SK-N-SH treated with all-trans-retinoic acid at 6 μM for 48 hours (cell line): ENCODE measurements around the gene OMP.

ENCODE experiments used
- ARNTL ChIP-seq: fragments of 450-650 bp; formaldehyde crosslinking; IDR thresholded peaks from 2 replicates; pipeline ENCODE4 v1.5.0; 2020; ENCODE audit warnings: low read depth, mild to moderate bottlenecking, moderate library complexity, borderline replicate concordance
- BACH2 ChIP-seq: fragments of 250-450 bp; sonication (Bioruptor Pico); IDR thresholded peaks from 2 replicates; pipeline ENCODE4 v1.9.0; 2021; ENCODE audit warnings: mild to moderate bottlenecking, borderline replicate concordance
- CREB5 ChIP-seq: fragments of 250-450 bp; sonication (Bioruptor Pico); IDR thresholded peaks from 2 replicates; pipeline ENCODE4 v1.5.1; 2020; ENCODE audit warnings: low read depth, mild to moderate bottlenecking, moderate library complexity
- CSDC2 ChIP-seq: fragments of 250-450 bp; sonication (Bioruptor Pico); IDR thresholded peaks from 2 replicates; pipeline ENCODE4 v1.5.0; 2020; ENCODE audit warnings: mild to moderate bottlenecking, moderate library complexity
- ESRRG ChIP-seq: fragments of 250-450 bp; sonication (Bioruptor Pico); IDR thresholded peaks from 2 replicates; pipeline ENCODE4 v1.6.1; 2021; ENCODE audit warnings: mild to moderate bottlenecking
- PATZ1 ChIP-seq: fragments of 250-450 bp; sonication (Bioruptor Pico); IDR thresholded peaks from 2 replicates; pipeline ENCODE4 v1.8.0; 2020; ENCODE audit warnings: mild to moderate bottlenecking, moderate library complexity, borderline replicate concordance
- POU6F1 ChIP-seq: fragments of 250-450 bp; sonication (Bioruptor Pico); IDR thresholded peaks from 2 replicates; pipeline ENCODE4 v1.8.0; 2021; ENCODE audit warnings: low read depth, mild to moderate bottlenecking, moderate library complexity, borderline replicate concordance
- TCF4 ChIP-seq: fragments of 250-450 bp; sonication (Bioruptor Pico); IDR thresholded peaks from 2 replicates; pipeline ENCODE4 v1.8.0; 2021; ENCODE audit warnings: mild to moderate bottlenecking, moderate library complexity, borderline replicate concordance
- ZC3H10 ChIP-seq: fragments of 250-450 bp; sonication (Bioruptor Pico); IDR thresholded peaks from 2 replicates; pipeline ENCODE4 v1.5.1; 2021; ENCODE audit warnings: mild to moderate bottlenecking, moderate library complexity
- ZFP3 ChIP-seq: fragments of 250-450 bp; sonication (Bioruptor Pico); IDR thresholded peaks from 2 replicates; pipeline ENCODE4 v1.5.0; 2020; ENCODE audit warnings: mild to moderate bottlenecking, moderate library complexity
- ZFP30 ChIP-seq: fragments of 450-650 bp; formaldehyde crosslinking; IDR thresholded peaks from 2 replicates; pipeline ENCODE4 v1.5.0; 2022; ENCODE audit warnings: mild to moderate bottlenecking, moderate library complexity
- ZNF565 ChIP-seq: fragments of 450-650 bp; formaldehyde crosslinking; conservative IDR thresholded peaks from 2 replicates; pipeline ENCODE4 v1.5.0; 2020; ENCODE audit warnings: low read depth, mild to moderate bottlenecking, moderate library complexity
- ZNF8 ChIP-seq: fragments of 450-650 bp; formaldehyde crosslinking; IDR thresholded peaks from 2 replicates; pipeline ENCODE4 v1.5.0; 2020; ENCODE audit warnings: mild to moderate bottlenecking, moderate library complexity

GRCh38 chr11:77053217-77054015, 49.2 kb upstream of the OMP start:
- no peak for TF ChIP-seq ZNF8 (CRISPR knock-in tag)
- no peak for TF ChIP-seq CSDC2
- TF ChIP-seq ARNTL (CRISPR knock-in tag): no peak
- no peak for TF ChIP-seq CREB5 (CRISPR knock-in tag)
- TF ChIP-seq PATZ1: no peak
- TF ChIP-seq BACH2 (CRISPR knock-in tag): no peak
- no peak for TF ChIP-seq TCF4 (CRISPR knock-in tag)
- no peak for TF ChIP-seq ESRRG (CRISPR knock-in tag)
- TF ChIP-seq ZFP3 (CRISPR knock-in tag): no peak
- no peak for TF ChIP-seq ZFP30 (CRISPR knock-in tag)
- TF ChIP-seq ZC3H10 (CRISPR knock-in tag): no peak
- no peak for TF ChIP-seq POU6F1 (CRISPR knock-in tag)
- TF ChIP-seq ZNF565 (CRISPR knock-in tag): no peak
